HEK293 (cell line): Measurements from ENCODE around the gene KRI1.

Source experiments
- ATF2 ChIP-seq: fragments of 450-650 bp; formaldehyde crosslinking; IDR thresholded peaks from 2 replicates; pipeline ENCODE4 v1.5.1; 2016; ENCODE audit warnings: missing biosample characterization, missing genetic modification characterization, low read depth
- CTCF ChIP-seq: fragments of 450-650 bp; formaldehyde crosslinking; IDR thresholded peaks from 2 replicates; pipeline ENCODE4 v1.5.1; 2016; ENCODE audit warnings: missing biosample characterization, missing genetic modification characterization
- SP2 ChIP-seq: fragments of 450-650 bp; formaldehyde crosslinking; IDR thresholded peaks from 2 replicates; pipeline ENCODE4 v1.5.1; 2016; ENCODE audit warnings: missing biosample characterization, missing genetic modification characterization
- TCF7L2 ChIP-seq: IDR thresholded peaks from 2 replicates; pipeline ENCODE4 v1.6.1; 2011; ENCODE audit warnings: low read depth, mild to moderate bottlenecking, inconsistent platforms, low read length, moderate library complexity, borderline replicate concordance
- ZFP3 ChIP-seq: fragments of 450-650 bp; formaldehyde crosslinking; IDR thresholded peaks from 2 replicates; pipeline ENCODE4 v1.5.1; 2016; ENCODE audit warnings: low read depth, missing biosample characterization, missing genetic modification characterization
- ZNF146 ChIP-seq: fragments of 450-650 bp; formaldehyde crosslinking; IDR thresholded peaks from 2 replicates; pipeline ENCODE4 v1.5.1; 2016; ENCODE audit warnings: missing biosample characterization, missing genetic modification characterization
- ZNF155 ChIP-seq: fragments of 450-650 bp; formaldehyde crosslinking; IDR thresholded peaks from 2 replicates; pipeline ENCODE4 v1.5.1; 2016; ENCODE audit warnings: missing biosample characterization, missing genetic modification characterization
- ZNF335 ChIP-seq: fragments of 450-650 bp; formaldehyde crosslinking; conservative IDR thresholded peaks from 2 replicates; pipeline ENCODE4 v1.5.1; 2016; ENCODE audit warnings: missing biosample characterization, missing genetic modification characterization
- ZNF391 ChIP-seq: fragments of 450-650 bp; formaldehyde crosslinking; IDR thresholded peaks from 2 replicates; pipeline ENCODE4 v1.5.1; 2016; ENCODE audit warnings: low read depth, missing biosample characterization, missing genetic modification characterization, borderline replicate concordance
- ZNF404 ChIP-seq: fragments of 450-650 bp; formaldehyde crosslinking; IDR thresholded peaks from 2 replicates; pipeline ENCODE4 v1.5.1; 2017; ENCODE audit warnings: missing biosample characterization, missing genetic modification characterization
- ZNF571 ChIP-seq: fragments of 450-650 bp; formaldehyde crosslinking; IDR thresholded peaks from 2 replicates; pipeline ENCODE4 v1.5.0; 2017; ENCODE audit warnings: missing biosample characterization, missing genetic modification characterization
- ZNF654 ChIP-seq: fragments of 450-650 bp; formaldehyde crosslinking; IDR thresholded peaks from 2 replicates; pipeline ENCODE4 v1.5.1; 2016; ENCODE audit warnings: low read depth, missing biosample characterization, missing genetic modification characterization

- TF ChIP-seq ZNF654 (no peak), ZNF404 (tag by site-specific recombination) (no peak), ZFP3 (tag by site-specific recombination) (no peak), CTCF (no peak; the same call in none of the 2 replicates), TCF7L2 (no peak), ATF2 (tag by site-specific recombination) (no peak), ZNF155 (tag by site-specific recombination) (no peak), ZNF391 (no peak), SP2 (no peak), ZNF571 (tag by site-specific recombination) (no peak), ZNF335 (no peak), ZNF146 (tag by site-specific recombination) (no peak)
Observed at GRCh38 chr19:10517361-10517759, 48.5 kb downstream of the KRI1 start, which contains the start of gene S1PR5.
